Transverse colon (tissue), 3 donors: Measurements from ENCODE around the gene GALNT13.

ENCODE experiments used
- CTCF ChIP-seq, 5 experiments: fragments of 200-600 bp in 3 of 5; fragments of 450-650 bp in 2 of 5; sonication (generic) in 3 of 5; IDR thresholded peaks; 1 replicate in 2 of 5; 2 replicates in 3 of 5; pipeline ENCODE4 v1.5.1; 2016 to 2017; ENCODE audit warnings: antibody characterized with exemption in 5 of 5, inconsistent platforms in 3 of 5, mild to moderate bottlenecking in 2 of 5, moderate library complexity in 1 of 5
- EP300 ChIP-seq: sonication (generic); formaldehyde crosslinking; IDR thresholded peaks from one replicate; pipeline ENCODE4 v1.6.1; 2017; ENCODE audit warnings: antibody characterized with exemption, low read depth
- POLR2A ChIP-seq: fragments of 450-650 bp; IDR thresholded peaks from one replicate; pipeline ENCODE4 v1.6.1; 2016; ENCODE audit warnings: antibody characterized with exemption, mild to moderate bottlenecking, moderate library complexity

GRCh38 chr2:154370873-154371272 is 499.2 kb downstream of the GALNT13 start:
- no peak for TF ChIP-seq CTCF (IDR thresholded peaks at IDR 0.05)
- TF ChIP-seq EP300, result no peak
- TF ChIP-seq POLR2A, result no peak
